Stimulated activated CD8-positive, alpha-beta memory T cell treated with anti-CD3 and anti-CD28 coated beads, Interleukin-2, amount 100 ng/mL, for 48 hours (primary cell): ENCODE results near the gene SPAG8.

Experiments
- DNase-seq, 2 donors: peaks; one replicate each; pipeline ENCODE4 v3.0.0-alpha.2; 2020; ENCODE audit warnings: low read depth in 2 of 2

SPAG8 gene, protein sequence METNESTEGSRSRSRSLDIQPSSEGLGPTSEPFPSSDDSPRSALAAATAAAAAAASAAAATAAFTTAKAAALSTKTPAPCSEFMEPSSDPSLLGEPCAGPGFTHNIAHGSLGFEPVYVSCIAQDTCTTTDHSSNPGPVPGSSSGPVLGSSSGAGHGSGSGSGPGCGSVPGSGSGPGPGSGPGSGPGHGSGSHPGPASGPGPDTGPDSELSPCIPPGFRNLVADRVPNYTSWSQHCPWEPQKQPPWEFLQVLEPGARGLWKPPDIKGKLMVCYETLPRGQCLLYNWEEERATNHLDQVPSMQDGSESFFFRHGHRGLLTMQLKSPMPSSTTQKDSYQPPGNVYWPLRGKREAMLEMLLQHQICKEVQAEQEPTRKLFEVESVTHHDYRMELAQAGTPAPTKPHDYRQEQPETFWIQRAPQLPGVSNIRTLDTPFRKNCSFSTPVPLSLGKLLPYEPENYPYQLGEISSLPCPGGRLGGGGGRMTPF

DNA sequence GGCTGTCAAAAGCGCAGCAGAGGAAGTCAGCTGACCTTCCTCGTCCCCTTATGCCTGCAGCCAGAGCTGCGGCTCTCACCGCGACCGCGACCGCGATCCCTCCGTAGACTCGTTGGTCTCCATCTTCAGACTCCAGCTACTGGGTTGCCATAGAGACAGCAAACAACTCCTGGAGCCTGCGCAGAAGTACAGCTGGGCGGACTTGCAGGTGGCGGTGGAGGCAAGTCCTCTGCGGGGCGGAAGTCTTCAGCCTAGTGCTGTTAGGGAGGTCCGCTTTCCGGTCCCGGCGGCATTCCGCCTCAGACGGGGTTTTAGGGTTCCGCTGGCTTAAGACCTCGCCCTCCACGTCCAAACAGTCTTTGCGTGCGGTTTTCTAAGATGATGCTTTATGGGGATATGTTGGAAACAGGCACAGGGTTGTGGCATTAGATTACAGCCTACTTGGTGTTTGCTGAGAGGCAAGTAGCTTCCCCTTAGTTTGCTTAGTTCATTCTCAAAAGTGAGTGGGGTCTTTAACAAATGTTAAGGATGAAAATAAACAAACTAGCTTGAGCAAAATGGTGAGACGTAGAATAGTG lies at the start of gene SPAG8:
TSS of gene SPAG8 (minus strand) at position 238 of the 578 bp plus-strand sequence. CDS start at position 123, 115 bp downstream.
- DNase-seq: peak; percentile 86 to 90

DNA sequence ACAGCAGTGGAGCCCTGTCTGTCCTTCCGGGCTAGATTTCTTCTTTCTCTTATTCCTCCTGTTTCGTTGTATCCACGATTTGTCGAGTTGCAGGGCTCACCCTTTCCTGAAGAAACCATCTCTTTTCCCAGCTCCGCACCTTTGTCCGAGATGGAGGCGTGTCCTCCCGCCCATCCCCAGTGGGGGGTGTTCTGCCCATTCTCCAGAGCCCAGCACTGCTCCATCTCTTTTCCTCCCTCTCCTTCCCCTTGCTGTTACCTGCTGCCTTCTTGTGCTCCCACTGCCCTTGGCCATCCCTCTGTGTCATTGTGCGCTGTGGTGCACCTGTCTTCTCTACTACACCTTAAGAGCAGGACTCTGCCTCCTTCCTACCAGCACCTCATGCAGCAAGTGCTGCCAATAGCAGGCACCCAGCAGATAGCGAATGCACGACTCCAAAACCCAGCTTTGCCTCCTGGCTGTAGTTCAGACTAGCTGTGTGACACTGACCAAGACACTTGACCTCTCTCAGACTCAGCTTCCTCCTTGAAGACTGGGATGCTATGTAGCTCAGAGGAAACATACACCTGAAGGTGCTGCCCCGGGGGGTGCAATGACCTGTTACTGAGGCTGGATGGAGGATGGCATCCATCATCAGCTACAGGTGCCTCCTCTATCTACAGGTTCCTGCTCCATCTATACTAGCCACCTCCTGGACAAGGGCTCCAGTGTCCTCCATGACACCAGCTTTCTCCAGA lies 49.3 kb upstream of the SPAG8 start:
- no peak for DNase-seq

DNA sequence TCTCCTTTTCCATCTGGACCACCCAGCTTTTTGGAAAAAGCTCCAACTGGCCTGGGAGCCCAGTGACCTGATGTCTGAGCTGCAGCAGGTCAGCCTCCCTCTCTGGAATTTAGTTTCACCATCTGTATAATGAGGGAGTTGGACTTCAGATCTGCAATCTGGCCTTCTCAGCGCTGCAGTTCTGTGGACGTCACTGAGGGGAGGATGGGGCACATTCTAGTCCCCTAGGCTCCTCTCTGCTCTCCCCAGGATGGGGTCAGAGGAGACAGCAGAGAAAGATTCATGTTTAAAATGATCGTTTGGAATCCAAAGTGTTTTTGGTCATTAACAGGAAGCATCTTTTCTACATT lies 47.9 kb upstream of the SPAG8 start:
- no peak for DNase-seq

DNA sequence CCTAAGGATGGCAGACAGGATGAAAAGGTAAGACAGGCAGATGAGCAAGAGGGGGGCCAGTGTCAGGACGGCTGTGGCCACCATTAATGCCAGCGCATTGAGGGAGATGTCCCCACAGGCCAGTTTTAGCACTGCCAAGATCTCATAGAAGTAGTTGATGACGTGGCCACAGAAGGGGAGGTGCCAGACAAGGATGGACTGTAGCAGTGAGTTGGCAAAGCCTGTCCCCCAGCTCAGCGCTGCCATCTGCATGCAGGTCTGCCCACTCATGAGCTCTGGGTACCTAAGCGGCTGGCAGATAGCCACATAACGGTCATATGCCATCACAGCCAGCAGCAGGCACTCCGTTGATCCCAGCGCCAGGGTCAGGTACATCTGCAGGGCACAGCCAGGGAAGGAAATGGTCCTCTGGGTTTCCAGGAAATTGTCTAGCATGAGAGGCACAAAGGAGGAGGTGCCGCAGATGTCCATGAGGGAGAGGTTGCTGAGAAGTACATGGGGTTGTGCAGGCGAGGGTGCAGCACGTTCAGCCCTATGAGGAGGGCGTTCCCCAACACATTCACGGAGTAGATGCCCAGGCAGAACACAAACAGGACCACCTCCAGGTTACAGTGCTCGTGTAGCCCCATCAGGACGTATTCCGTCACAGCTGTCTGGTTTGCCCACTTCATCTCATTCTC lies 47.4 kb upstream of the SPAG8 start:
- no peak for DNase-seq

DNA sequence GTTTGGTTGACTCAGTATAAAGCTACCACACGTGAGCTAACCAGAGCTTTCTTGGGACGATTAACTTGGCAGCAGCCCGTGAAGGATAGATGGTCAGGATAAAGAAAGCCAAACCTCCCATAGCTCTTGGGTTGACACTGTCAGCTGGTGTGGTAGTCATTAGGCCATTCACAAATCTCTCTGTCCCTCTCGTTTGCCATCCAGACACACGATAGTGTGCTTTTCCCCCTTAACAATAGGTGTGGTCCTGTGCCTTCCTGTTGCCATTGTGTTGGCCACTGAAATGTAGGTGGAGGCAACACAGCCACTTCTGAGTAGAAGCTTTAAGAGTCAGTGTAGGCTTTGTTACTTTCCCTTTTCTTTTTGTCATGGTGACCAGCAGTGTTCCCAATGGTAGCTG lies 46.4 kb upstream of the SPAG8 start:
- DNase-seq: no peak

DNA sequence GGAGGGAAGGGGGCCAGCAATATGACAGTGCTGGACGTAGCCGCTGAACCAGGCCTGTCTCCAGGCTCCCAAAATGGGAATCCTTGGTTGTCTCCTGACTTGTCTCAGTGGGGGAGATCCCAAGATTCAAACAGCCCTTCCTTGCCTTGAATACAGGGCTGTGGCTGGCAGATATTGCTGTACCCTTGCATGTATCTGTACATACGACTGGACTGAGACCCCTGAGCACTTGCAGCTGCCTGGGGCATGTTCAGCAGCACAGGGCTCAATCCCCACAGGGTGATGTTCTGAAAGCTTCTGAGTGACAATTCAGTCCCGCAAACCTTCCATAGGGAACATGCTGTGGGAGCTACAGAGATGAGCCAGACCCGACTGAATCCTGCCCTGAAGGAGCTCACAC lies 44.8 kb upstream of the SPAG8 start:
- no peak for DNase-seq

DNA sequence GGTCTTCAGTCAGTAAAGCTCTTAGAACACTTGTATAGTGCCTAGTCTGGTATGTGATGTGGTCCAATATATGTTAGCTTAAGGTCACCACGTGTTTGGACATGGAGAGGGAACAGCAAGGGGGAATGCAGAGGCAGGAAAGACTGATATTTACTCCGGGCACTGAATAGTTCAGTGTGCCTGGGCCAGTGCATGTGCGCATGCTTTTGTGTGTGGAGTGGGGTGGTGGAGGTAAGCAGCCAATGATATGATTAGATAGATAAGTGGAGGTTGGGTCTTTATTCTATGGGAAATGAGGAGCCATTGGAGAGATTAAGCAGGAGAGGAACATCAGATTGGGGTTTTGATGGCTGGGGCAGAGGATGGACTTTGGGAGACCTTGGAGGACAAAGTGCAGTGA lies 44.1 kb upstream of the SPAG8 start:
- DNase-seq: no peak

DNA sequence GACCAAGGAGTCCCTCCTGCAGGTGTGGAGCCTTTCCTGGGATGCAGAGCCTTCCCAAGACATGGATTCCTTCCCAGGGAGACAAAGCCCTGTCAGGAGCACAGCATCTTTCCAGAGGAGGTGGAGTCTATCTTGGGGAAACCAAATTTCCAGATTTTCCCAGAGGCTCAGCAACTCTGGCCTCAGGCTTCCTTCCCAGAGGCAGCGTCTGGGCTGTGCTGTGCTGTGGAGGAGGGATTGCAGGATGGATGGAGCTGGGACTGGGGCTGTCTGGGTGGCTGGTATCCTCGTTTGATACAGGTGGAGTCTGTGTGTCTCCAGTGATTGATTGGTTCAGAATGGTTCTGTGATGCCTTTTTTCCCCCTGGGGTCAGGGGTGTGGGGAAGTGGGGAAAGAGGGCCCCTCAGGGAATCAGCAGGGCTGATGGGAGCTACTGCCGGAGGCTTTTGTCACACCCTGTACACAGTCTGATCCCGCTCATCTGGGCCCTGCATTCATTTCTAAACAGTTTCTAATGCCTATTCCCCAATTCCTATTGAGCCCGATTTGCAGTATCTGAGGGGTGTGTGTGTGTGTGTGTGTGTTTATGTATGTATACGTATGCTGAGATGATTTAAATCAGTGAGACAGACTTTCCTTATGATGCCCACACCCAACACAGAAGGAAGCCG lies 42.2 kb upstream of the SPAG8 start:
- no peak for DNase-seq

DNA sequence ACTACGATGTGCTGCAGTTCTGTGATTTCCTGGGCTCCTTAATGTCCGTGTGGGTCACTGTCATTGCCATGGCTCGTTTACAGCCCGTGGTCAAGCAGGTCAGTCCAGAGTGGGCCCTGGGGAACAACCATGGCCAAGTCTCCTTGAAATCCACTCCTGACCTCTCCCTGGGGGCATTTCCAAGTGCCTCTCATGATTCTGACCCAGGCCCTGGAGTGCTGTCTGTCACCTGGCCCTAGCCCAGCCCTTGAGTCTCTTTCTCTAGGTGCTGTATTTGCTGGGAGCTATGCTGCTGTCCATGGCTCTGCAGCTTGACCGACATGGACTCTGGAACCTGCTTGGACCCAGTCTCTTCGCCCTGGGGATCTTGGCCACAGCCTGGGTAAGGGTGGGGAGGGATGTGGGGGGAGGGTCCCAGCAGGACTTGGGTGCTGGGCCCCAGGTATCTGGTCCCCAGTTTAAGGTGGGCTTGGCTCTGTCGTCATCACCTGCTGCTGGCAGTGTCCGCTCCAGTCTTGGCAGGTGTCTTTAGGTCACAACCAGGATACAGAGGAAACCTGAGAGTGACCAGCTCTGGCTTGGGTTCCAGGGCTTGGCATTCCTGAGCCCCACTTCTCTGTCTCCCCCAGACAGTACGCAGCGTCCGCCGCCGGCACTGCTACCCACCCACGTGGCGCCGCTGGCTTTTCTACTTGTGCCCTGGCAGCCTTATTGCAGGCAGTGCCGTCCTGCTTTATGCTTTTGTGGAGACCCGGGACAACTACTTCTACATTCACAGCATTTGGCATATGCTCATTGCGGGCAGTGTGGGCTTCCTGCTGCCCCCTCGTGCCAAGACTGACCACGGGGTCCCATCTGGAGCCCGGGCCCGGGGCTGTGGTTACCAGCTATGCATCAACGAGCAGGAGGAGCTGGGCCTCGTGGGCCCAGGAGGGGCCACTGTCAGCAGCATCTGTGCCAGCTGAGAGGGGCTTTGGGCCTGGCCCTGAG lies 41.1 kb upstream of the SPAG8 start:
- DNase-seq: no peak

DNA sequence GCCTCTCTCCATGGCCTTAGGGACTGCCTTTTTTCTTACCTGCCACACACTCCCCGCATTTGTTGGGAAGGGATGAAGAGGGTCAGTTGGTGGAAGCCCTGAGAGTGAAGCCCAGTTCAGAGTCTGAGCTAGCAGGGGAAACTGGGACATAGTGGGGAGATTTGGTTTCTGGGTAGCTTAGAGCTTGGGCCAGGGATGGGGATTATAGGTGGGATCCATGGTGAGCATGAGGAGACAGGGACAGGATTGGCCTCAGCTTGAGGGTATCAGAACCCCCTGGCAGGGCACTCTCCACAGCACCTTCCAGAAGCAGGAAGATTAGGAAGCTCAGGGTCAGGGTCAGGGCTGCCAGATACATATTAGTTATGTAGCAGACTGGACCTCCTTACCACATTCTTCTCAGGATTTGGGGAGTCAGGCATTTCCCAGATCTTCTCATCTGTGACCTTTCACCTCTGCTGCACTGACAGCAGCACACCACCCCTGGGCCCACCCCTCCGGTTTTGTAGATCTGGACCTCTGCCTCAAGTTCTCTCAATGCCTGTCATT lies 40.3 kb upstream of the SPAG8 start:
- no peak for DNase-seq

DNA sequence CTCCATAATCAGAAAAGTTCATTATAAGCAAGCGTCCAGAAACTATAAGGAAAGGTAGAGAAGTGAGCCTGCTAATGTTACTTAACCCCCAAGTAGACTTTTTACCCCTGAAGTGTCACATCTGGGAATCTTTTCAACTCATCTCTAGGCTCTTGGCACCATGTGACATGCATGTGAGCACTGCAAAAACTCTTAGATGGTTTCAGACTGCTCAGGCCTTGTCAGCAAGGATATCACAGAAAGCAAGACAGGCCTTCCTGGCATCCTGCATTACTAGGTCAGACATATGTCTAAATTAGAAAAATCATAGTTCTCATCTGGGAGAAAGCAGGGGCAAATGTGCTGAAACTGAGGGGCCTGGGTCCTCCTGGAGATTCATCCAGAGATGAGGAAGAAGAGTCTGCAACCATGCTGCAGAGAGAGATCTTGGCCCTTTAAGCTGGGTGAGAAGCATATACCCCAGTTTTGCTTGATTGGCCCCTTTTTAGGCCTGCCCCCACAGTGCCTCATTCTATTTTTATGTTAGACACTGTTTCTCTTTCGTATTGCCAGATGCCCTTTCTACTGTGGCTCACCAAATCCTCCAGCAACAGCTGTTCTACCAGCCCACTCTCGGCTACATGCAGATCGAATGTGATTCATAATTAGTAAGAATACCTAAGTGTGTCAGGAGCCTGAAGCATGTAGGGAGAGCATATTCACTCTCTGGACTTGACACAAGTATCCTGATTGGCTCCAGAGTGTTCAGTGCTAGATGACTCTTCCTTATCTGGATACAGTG lies 35.9 kb upstream of the SPAG8 start:
- peak; percentile 14 to 43 for DNase-seq

DNA sequence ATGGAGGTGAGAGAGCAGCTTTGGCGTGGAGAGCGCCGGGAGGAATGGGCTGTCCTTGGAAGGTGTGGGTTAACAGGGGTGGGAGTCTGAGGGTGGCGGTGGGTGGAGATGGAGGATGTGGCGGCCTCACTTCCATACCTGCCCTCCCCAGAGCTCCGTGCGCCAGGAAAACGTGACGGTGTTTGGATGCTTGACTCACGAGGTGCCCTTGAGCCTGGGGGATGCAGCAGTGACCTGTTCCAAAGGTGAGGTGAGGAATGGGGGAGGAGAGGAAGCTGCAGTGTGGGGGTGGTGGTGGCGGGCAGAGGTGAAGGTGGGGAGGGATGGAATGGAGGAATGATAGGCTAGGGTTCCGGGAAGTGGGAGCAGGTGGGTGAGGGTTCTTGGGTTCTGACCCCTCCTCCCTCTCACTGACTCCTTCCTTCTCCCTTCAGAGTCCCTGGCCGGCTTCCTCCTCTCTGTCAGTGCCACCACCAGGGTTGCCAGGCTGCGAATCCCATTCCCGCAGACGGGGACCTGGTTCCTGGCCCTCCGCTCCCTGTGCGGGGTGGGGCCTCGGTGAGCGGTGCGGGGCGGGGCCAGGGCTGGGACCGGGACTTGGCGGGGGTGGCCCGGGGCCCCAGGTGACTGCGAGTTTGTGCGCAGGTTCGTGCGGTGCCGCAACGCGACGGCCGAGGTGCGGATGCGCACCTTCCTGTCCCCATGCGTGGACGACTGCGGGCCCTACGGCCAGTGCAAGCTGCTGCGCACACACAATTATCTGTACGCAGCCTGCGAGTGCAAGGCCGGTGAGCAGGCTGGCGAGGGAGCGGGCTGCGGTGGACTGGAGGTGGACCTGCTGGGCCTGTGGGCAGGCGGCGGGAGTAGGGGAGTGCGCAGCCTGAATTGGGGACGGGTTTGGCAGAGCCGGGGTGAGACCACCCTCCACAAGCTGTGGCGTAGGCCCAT lies 34.0 kb upstream of the SPAG8 start:
- DNase-seq: no peak

DNA sequence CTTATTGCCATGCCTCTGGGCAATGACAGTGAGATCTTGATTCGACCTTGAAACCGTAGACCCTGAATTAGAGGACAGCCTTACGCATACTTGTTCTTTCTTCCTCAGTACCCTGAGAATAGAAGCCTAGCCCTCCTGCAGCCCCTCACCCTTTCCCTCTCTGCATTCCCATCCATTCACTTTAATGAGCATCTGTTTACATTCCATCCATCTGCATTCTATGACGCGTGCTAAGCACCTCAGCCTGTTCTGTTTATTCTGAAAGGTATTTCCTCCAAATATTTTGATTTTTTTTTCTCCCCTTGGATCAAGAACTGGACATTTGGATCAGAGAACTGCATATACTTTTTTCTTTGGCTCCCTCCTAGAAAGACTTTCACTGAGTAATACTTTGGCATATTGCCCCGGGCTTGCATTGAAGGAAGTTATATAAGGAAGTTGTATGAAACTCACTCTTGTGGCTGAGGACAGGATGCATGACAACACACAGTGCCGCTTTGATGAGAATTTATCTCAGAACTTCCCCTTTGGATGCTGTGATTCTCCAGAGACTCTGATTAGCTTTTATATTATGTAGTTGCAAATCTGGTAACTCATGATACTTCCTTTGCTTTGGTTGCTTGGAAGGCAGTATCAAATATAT lies 32.7 kb upstream of the SPAG8 start:
- no peak for DNase-seq

DNA sequence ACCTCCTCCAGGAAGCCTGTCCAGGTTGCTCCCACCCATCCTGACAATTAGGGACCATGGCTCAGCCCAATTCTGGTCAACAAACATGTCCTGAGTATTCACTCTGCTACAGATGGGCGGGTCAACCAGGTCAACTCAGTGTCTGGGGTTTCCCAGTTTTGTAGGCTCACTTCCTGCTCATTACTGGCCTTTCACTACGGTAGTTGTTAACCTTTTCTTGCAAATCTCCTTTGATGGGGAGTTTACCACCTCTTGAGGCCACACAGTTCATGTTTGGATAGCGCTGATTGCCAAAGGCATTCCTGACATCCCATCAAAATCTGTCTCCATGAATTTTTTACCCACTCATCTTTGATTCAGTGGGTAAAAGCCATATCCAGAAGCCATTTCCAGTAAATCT lies 30.7 kb upstream of the SPAG8 start:
- DNase-seq: no peak

DNA sequence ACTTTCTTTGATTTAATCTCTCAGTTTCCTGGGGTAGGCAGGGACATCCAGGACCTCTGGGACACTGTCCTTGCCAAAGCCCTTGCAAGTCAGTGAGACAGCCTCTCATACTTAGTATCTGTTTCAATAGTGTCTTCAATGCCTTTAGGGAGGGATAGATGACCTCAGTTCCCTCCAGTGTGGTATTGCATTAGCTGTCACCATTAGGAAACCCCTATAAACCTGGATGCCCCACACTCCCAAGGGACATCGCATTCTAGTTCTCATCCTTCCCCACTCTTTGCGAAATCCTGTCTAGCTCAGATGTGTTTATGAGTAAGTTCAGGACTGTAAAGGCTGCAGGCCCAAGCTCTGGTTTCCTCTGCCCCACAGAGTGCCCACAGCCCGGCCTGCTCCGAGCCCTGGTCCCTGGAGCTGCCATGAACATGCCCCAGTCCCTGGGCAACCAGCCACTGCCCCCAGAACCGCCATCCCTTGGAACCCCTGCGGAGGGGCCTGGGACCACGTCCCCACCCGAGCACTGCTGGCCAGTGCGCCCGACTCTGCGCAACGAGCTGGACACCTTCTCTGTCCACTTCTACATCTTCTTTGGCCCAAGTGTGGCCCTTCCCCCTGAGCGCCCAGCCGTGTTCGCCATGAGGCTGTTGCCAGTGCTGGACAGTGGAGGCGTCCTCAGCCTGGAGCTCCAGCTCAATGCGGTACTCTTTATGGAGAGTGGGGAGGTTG lies 30.1 kb upstream of the SPAG8 start:
- no peak for DNase-seq

DNA sequence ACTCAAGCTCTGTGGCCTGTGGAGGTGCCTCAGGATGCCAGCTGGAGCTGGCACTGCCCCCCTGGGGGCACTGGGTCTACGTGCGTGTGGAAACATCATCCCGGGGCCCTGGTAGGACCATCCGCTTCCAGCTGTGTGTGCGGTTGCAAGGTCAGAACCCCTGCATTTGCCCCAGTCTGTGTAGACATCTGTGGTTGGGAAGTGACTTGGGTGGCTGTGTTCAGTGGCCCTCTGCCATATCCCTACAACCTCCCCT lies 29.5 kb upstream of the SPAG8 start:
- DNase-seq: no peak

DNA sequence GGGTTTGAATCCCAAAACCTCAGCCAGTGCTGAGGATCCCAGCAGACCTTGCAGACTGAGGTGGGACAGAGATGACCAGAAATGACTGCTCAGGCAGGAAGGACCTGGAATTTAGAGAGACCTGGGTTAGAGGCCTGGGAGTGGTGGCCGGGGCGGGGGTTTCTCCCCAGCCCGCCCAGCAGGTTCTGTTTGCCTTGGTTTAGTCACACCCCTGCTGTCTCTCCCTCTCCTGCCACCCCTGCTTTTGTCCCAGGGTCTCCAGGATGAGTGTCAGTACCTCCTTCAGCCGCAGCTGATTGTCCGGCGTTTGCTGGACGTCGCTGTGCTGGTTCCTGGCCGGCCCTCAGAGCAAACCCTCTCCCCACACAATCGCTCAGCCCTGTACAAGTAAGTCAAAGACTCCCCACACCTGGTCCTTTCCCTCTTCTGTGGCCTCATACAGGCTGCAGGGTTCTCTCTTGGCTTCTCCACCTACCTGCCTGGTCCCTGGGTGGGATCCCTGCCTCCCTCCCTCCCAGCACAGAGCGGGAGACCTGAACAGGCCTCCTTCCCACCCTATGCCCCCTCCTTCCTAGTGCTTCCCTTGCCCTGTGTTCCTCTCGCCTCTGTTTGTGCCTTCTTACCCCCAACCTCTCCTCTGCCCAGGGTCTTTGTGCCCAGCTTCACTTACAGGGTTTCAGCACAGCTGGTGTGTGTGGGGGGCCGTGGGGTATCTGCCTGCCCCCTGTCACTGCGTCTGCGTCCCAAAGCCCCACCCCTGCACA lies 29.0 kb upstream of the SPAG8 start:
- DNase-seq: no peak
